IPS-20b (cell line): ENCODE data around the gene TRIM7.
"Not testable (repeated sequence)": the region's sequence is repeated elsewhere in the genome, so short reads cannot be mapped to it uniquely, and the experiment has no call there.

Experiments
- H3K27ac ChIP-seq: one replicate; pipeline ENCODE4 v1.5.1; 2013; ENCODE audit warnings: low read length
- H3K27me3 ChIP-seq: 2 replicates; pipeline ENCODE4 v1.6.1; 2013; ENCODE audit warnings: mild to moderate bottlenecking, low read length, inconsistent platforms; ENCODE audit not compliant: insufficient read depth
- H3K36me3 ChIP-seq: 2 replicates; pipeline ENCODE4 v1.6.1; 2013; ENCODE audit warnings: low read depth, mild to moderate bottlenecking, inconsistent platforms, low read length, moderate library complexity; ENCODE audit not compliant: insufficient read depth
- H3K4me1 ChIP-seq: 2 replicates; pipeline ENCODE4 v1.6.1; 2013; ENCODE audit warnings: mild to moderate bottlenecking, control low read depth, inconsistent platforms, low read length, moderate library complexity; ENCODE audit not compliant: insufficient read depth
- H3K4me3 ChIP-seq: 2 replicates; pipeline ENCODE4 v1.5.1; 2013; ENCODE audit warnings: mild to moderate bottlenecking, low read length, inconsistent platforms
- H3K9ac ChIP-seq: 2 replicates; pipeline ENCODE4 v1.6.1; 2013; ENCODE audit warnings: low read depth, mild to moderate bottlenecking, inconsistent platforms, low read length, moderate library complexity
- H3K9me3 ChIP-seq: 2 replicates; pipeline ENCODE4 v1.6.1; 2013; ENCODE audit warnings: mild to moderate bottlenecking, low read depth, low read length, inconsistent platforms; ENCODE audit not compliant: insufficient read depth

The TRIM7 gene

GRCh38 chr5:181173027-181173419 is 32.0 kb downstream of the TRIM7 start:
- no peaks in the 10 kb centered on the region for H3K9me3 ChIP-seq
- no peaks in the 10 kb centered on the region for H3K36me3 ChIP-seq
- peak overlapping the region; percentile 84 for H3K4me3 ChIP-seq
- H3K4me1 ChIP-seq: no peaks in the 10 kb centered on the region
- H3K9ac ChIP-seq: peak overlapping the region; percentile 62; the same call in 1 of the 2 replicates
- H3K27me3 ChIP-seq: peaks cover 66% of the 10 kb centered on the region
- H3K27ac ChIP-seq: no peak overlapping the region

GRCh38 chr5:181171782-181172181 is 33.2 kb downstream of the TRIM7 start:
- H3K27me3 ChIP-seq: peaks cover 67% of the 10 kb centered on the region
- no peaks in the 10 kb centered on the region for H3K4me1 ChIP-seq
- H3K4me3 ChIP-seq: no peak overlapping the region
- no peaks in the 10 kb centered on the region for H3K9me3 ChIP-seq
- no peaks in the 10 kb centered on the region for H3K36me3 ChIP-seq
- no peak overlapping the region for H3K9ac ChIP-seq
- no peak overlapping the region for H3K27ac ChIP-seq

GRCh38 chr5:181170996-181171395 is 34.0 kb downstream of the TRIM7 start:
- Histone ChIP-seq H3K27me3 (peaks cover 67% of the 10 kb centered on the region), H3K27ac (no peak overlapping the region), H3K4me1 (no peaks in the 10 kb centered on the region), H3K9me3 (no peaks in the 10 kb centered on the region), H3K36me3 (no peaks in the 10 kb centered on the region), H3K4me3 (peak overlapping the region; percentile 86; the same call in 1 of the 2 replicates), H3K9ac (no peak overlapping the region)

- H3K4me3 ChIP-seq: peak overlapping the region; percentile 86
- H3K4me1 ChIP-seq: no peaks in the 10 kb centered on the region
- peaks cover 67% of the 10 kb centered on the region for H3K27me3 ChIP-seq
Measured at GRCh38 chr5:181170237-181170825, 34.7 kb downstream of the TRIM7 start.

GRCh38 chr5:181169459-181170236 is 35.3 kb downstream of the TRIM7 start:
- Histone ChIP-seq H3K27me3 (peaks cover 67% of the 10 kb centered on the region), H3K4me3 (peak overlapping the region; percentile 86)
- H3K36me3 ChIP-seq, H3K9ac ChIP-seq, H3K9me3 ChIP-seq, H3K4me1 ChIP-seq, H3K27ac ChIP-seq: not testable (repeated sequence)

More at GRCh38 chr5:181170237-181170825, 34.7 kb downstream of the TRIM7 start:
- no peak overlapping the region for H3K9ac ChIP-seq
- H3K27ac ChIP-seq: no peak overlapping the region
- no peaks in the 10 kb centered on the region for H3K36me3 ChIP-seq
- H3K9me3 ChIP-seq: no peaks in the 10 kb centered on the region

DNA sequence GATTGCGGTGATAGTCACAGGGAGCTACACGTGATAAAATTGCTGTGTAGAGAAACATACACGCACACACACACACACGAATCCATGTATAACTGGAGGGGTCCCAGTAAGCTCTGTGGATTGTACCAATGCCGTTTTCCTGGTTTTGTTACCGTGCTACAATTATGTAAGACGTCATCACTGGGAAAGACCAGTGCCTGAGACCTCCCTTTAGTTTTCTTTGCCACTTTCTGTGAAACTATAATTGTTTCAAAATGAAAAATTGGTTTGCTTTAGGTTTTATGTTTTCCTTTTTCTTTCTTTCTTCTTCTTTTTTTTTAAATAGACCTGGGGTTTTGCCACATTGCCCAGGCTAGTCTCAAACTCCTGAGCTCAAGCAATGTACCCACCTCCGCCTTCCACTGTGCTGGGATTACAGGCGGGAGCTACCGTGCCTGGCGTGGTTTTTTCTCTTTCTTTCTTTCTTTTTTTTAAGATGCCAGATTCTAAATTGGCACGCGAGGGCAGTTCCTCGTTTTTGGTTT is 36.3 kb downstream of the TRIM7 start:
- H3K27me3 ChIP-seq: peaks cover 58% of the 10 kb centered on the region
- no peaks in the 10 kb centered on the region for H3K4me1 ChIP-seq
- peak overlapping the region; percentile 86 for H3K4me3 ChIP-seq
- H3K9ac ChIP-seq: no peak overlapping the region; the same call in 1 of the 2 replicates
- no peaks in the 10 kb centered on the region for H3K9me3 ChIP-seq
- H3K27ac ChIP-seq: no peak overlapping the region
- no peaks in the 10 kb centered on the region for H3K36me3 ChIP-seq

GRCh38 chr5:181167814-181168488 is 37.0 kb downstream of the TRIM7 start:
- H3K4me1 ChIP-seq: no peaks in the 10 kb centered on the region
- H3K9me3 ChIP-seq: no peaks in the 10 kb centered on the region
- H3K27ac ChIP-seq: no peak overlapping the region
- peak overlapping the region; percentile 86 for H3K4me3 ChIP-seq
- peaks cover 55% of the 10 kb centered on the region for H3K27me3 ChIP-seq
- no peaks in the 10 kb centered on the region for H3K36me3 ChIP-seq
- H3K9ac ChIP-seq: no peak overlapping the region

DNA sequence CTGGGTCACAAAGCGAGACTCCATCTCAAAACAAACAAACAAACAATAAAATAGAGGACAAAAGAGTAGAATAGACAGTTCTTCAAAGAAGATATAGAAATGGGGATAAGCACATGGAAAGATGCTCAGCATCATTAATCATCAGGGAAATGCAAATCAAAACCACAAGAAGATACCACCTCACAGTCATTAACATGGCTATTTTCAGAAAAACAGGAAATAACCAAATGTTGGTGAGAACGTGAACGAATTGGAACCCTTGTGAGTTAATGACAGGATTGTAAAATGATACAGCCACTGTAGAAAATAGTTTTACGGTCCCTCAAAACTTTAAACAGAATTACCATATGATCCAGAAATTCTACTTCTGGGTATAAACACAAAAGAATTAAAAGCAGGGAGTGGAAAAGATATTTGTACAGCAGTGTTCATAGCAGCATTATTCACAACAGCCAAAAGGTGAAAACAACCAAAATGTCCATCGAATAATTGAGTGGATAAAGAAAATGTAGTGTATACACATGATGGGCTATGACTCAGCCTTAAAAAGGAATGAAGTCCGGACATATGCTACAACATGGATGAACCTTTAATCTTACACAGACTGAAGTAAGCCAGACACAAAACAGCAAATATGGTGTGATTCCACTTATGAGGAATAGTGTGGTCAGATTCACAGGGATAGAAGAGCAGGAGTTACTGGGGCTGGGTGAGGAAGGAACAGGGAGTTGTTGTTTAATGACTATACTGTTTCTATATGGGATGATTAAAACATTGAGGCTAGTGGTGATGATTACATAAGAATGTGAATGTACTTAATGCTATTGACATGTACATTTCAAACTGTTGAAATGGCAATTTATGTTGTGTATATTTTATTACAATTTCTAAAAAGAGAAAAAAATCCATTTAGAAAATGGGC is 37.9 kb downstream of the TRIM7 start:
- H3K9me3 ChIP-seq: no peaks in the 10 kb centered on the region
- H3K27me3 ChIP-seq: peaks cover 55% of the 10 kb centered on the region
- no peaks in the 10 kb centered on the region for H3K36me3 ChIP-seq
- no peak overlapping the region for H3K27ac ChIP-seq
- no peak overlapping the region for H3K9ac ChIP-seq
- H3K4me3 ChIP-seq: peak overlapping the region; percentile 25
- no peaks in the 10 kb centered on the region for H3K4me1 ChIP-seq

- peak overlapping the region; percentile 87; the same call in 1 of the 2 replicates for H3K4me3 ChIP-seq
- no peak overlapping the region for H3K27ac ChIP-seq
- peaks cover 9% of the 10 kb centered on the region; the same call in 1 of the 2 replicates for H3K4me1 ChIP-seq
- no peak overlapping the region for H3K9ac ChIP-seq
- no peaks in the 10 kb centered on the region for H3K36me3 ChIP-seq
- no peaks in the 10 kb centered on the region for H3K9me3 ChIP-seq
- peaks cover 36% of the 10 kb centered on the region for H3K27me3 ChIP-seq
Measured at GRCh38 chr5:181164076-181164952, 40.7 kb downstream of the TRIM7 start.

GRCh38 chr5:181163487-181164075 is 41.4 kb downstream of the TRIM7 start:
- Histone ChIP-seq H3K27ac (no peak overlapping the region), H3K4me3 (peak overlapping the region; percentile 87)

More at GRCh38 chr5:181163487-181164075, 41.4 kb downstream of the TRIM7 start:
- no peaks in the 10 kb centered on the region for H3K36me3 ChIP-seq
- H3K9me3 ChIP-seq: no peaks in the 10 kb centered on the region
- peaks cover 9% of the 10 kb centered on the region; the same call in 1 of the 2 replicates for H3K4me1 ChIP-seq
- H3K9ac ChIP-seq: peak overlapping the region; percentile 0; the same call in 1 of the 2 replicates
- peaks cover 29% of the 10 kb centered on the region for H3K27me3 ChIP-seq
